ENCODE results near the gene SCARF1.

SCARF1 gene

DNA sequence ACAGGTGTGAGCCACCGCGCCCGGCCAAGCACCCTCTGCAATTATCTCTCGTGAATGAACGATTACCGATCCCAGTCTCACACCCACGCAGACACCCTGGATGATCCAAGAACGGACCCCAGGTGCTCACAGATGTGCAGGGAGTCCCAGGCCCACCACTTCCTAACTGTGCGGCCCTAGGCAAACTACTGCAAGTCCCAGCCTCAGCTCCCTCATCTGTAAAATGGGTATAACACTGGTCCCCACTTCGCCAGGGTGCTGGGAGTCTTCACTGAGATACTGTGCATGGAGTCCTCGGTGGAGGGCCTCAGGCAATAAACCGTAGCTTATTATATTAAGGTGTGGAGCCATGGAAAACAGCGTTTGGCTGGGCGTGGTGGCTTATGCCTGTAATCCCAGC is 61.4 kb downstream of the SCARF1 start:
- ChIA-PET CTCF (interaction anchor here (3.1 kb wide), 1 partner anchor 10 kb away, joined by 15 read pairs; no protein-coding TSS in a partner anchor), POLR2A (no interaction called here)
- H3K36me3 ChIP-seq (ENCODE audit: control insufficient read depth in 2 of 2, insufficient read depth in 1 of 2, low read length in 2 of 2), result no peaks in the 10 kb centered on the region
- H3K27ac ChIP-seq (ENCODE audit: extremely low read depth, low read depth, low read length), result no peak overlapping the region
- no peak overlapping the region for H3K4me3 ChIP-seq (ENCODE audit: low read depth, low read length)
- no peaks in the 10 kb centered on the region for H3K4me1 ChIP-seq (ENCODE audit: control insufficient read depth, insufficient read depth, low read length)
- TF ChIP-seq, protein P1, sequence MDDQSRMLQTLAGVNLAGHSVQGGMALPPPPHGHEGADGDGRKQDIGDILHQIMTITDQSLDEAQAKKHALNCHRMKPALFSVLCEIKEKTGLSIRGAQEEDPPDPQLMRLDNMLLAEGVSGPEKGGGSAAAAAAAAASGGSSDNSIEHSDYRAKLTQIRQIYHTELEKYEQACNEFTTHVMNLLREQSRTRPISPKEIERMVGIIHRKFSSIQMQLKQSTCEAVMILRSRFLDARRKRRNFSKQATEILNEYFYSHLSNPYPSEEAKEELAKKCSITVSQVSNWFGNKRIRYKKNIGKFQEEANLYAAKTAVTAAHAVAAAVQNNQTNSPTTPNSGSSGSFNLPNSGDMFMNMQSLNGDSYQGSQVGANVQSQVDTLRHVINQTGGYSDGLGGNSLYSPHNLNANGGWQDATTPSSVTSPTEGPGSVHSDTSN (CRISPR knock-in tag; IDR thresholded peaks at IDR 0.05), result no peak
- no peak for TF ChIP-seq ZFHX2 (tag by site-specific recombination; conservative IDR thresholded peaks at IDR 0.05)
- no peak for TF ChIP-seq ZNF624 (tag by site-specific recombination; IDR thresholded peaks at IDR 0.05)
- TF ChIP-seq, protein P2, sequence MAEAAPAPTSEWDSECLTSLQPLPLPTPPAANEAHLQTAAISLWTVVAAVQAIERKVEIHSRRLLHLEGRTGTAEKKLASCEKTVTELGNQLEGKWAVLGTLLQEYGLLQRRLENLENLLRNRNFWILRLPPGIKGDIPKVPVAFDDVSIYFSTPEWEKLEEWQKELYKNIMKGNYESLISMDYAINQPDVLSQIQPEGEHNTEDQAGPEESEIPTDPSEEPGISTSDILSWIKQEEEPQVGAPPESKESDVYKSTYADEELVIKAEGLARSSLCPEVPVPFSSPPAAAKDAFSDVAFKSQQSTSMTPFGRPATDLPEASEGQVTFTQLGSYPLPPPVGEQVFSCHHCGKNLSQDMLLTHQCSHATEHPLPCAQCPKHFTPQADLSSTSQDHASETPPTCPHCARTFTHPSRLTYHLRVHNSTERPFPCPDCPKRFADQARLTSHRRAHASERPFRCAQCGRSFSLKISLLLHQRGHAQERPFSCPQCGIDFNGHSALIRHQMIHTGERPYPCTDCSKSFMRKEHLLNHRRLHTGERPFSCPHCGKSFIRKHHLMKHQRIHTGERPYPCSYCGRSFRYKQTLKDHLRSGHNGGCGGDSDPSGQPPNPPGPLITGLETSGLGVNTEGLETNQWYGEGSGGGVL (tag by site-specific recombination; IDR thresholded peaks at IDR 0.05), result no peak
- no peak for TF ChIP-seq ZNF529 (tag by site-specific recombination; IDR thresholded peaks at IDR 0.05; ENCODE audit: insufficient replicate concordance)
- no peak for TF ChIP-seq ZNF19 (tag by site-specific recombination; IDR thresholded peaks at IDR 0.05; ENCODE audit: low read depth)
- no peak for TF ChIP-seq ZSCAN4 (tag by site-specific recombination; IDR thresholded peaks at IDR 0.05)
- TF ChIP-seq ZNF324 (tag by site-specific recombination; IDR thresholded peaks at IDR 0.05), result no peak
- no peak for TF ChIP-seq ZFP41 (tag by site-specific recombination; IDR thresholded peaks at IDR 0.05; ENCODE audit: borderline replicate concordance)
- no peak for TF ChIP-seq ZNF184 (tag by site-specific recombination; IDR thresholded peaks at IDR 0.05)
- no peak for TF ChIP-seq MZF1 (tag by site-specific recombination; IDR thresholded peaks at IDR 0.05; ENCODE audit: borderline replicate concordance)
- TF ChIP-seq, protein P3, sequence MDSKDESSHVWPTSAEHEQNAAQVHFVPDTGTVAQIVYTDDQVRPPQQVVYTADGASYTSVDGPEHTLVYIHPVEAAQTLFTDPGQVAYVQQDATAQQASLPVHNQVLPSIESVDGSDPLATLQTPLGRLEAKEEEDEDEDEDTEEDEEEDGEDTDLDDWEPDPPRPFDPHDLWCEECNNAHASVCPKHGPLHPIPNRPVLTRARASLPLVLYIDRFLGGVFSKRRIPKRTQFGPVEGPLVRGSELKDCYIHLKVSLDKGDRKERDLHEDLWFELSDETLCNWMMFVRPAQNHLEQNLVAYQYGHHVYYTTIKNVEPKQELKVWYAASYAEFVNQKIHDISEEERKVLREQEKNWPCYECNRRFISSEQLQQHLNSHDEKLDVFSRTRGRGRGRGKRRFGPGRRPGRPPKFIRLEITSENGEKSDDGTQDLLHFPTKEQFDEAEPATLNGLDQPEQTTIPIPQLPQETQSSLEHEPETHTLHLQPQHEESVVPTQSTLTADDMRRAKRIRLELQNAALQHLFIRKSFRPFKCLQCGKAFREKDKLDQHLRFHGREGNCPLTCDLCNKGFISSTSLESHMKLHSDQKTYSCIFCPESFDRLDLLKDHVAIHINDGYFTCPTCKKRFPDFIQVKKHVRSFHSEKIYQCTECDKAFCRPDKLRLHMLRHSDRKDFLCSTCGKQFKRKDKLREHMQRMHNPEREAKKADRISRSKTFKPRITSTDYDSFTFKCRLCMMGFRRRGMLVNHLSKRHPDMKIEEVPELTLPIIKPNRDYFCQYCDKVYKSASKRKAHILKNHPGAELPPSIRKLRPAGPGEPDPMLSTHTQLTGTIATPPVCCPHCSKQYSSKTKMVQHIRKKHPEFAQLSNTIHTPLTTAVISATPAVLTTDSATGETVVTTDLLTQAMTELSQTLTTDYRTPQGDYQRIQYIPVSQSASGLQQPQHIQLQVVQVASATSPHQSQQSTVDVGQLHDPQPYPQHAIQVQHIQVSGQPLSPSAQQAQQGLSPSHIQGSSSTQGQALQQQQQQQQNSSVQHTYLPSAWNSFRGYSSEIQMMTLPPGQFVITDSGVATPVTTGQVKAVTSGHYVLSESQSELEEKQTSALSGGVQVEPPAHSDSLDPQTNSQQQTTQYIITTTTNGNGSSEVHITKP (tag by site-specific recombination; IDR thresholded peaks at IDR 0.05), result no peak
- no peak for TF ChIP-seq ZNF571 (tag by site-specific recombination; IDR thresholded peaks at IDR 0.05)
- H3K9me3 ChIP-seq (ENCODE audit: control insufficient read depth, insufficient read depth, low read depth, low read length), result no peaks in the 10 kb centered on the region
